ENCODE results near the gene DOCK4.

Gene DOCK4

DNA sequence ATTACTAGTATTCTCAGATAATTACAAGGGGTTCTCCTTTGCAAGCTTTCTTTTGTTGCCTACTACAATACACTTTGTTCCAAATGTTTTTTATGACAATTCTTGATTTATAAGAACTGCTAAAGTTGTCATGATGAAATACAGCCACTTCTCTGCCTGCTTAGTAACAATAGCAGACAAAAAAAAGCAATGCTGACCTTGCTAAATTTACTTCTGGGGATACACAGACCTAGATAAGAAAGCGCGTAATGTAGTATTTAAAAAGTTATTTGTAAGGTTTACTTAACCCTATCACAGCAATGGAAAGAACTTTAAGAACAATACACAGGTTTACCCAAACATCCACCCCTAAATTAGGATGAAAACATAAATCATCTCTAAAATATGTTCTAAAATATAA, 311.1 kb downstream of the DOCK4 start:
- Histone ChIP-seq H3K4me2 (ENCODE audit: low read depth, low read length, poor library complexity, severe bottlenecking) (no peak overlapping the region), H3K27ac (ENCODE audit: low read depth, low read length) (no peak overlapping the region), H4K20me1 (ENCODE audit: low read depth, low read length) (no peaks in the 10 kb centered on the region), H3K27me3 (ENCODE audit: low read length) (no peaks in the 10 kb centered on the region), H3K9me3 (ENCODE audit: insufficient read depth, low read length) (no peaks in the 10 kb centered on the region), H3F3A (ENCODE audit: insufficient read depth) (no peaks in the 10 kb centered on the region), H3K9ac (ENCODE audit: low read length) (no peak overlapping the region), H2AFZ (ENCODE audit: low read depth, low read length, severe bottlenecking) (no peak overlapping the region), H3K9me2 (replicated peaks; ENCODE audit: insufficient read depth, low read length) (no peaks in the 10 kb centered on the region), H3K4me3 (ENCODE audit: insufficient read depth, low read length, poor library complexity, severe bottlenecking) (no peak overlapping the region), H3K36me3 (ENCODE audit: low read length) (no peaks in the 10 kb centered on the region), H3K79me2 (ENCODE audit: insufficient read depth, low read length) (no peaks in the 10 kb centered on the region)
- TF ChIP-seq, protein P1, sequence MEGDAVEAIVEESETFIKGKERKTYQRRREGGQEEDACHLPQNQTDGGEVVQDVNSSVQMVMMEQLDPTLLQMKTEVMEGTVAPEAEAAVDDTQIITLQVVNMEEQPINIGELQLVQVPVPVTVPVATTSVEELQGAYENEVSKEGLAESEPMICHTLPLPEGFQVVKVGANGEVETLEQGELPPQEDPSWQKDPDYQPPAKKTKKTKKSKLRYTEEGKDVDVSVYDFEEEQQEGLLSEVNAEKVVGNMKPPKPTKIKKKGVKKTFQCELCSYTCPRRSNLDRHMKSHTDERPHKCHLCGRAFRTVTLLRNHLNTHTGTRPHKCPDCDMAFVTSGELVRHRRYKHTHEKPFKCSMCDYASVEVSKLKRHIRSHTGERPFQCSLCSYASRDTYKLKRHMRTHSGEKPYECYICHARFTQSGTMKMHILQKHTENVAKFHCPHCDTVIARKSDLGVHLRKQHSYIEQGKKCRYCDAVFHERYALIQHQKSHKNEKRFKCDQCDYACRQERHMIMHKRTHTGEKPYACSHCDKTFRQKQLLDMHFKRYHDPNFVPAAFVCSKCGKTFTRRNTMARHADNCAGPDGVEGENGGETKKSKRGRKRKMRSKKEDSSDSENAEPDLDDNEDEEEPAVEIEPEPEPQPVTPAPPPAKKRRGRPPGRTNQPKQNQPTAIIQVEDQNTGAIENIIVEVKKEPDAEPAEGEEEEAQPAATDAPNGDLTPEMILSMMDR (IDR thresholded peaks at IDR 0.05; ENCODE audit: insufficient read depth, low read length, poor library complexity, severe bottlenecking) = no peak
- TF ChIP-seq EZH2phosphoT487 (conservative IDR thresholded peaks at IDR 0.05; ENCODE audit: low read length) = no peak

DNA sequence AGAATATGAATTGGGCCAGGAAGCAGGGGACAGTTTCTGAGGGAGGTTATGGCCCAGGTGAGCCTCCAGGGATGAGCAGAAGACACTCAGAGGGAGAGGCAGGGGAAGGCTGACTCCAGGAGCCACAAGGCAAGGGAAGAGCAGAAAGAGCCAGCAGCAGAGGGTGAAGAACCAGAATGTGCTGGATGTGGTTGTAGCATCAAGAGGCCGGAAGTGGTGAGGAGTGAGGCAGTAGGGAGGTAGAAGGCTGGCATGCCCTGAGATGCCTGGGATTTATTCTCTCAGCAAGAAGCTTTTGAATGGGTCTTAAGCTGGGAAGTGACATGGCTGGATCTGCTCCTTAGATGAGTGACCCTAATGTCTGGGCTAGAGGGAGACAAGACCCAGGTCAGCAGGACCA, 311.7 kb downstream of the DOCK4 start:
- Histone ChIP-seq H4K20me1 (ENCODE audit: low read depth, low read length) (no peaks in the 10 kb centered on the region), H3K79me2 (ENCODE audit: insufficient read depth, low read length) (no peaks in the 10 kb centered on the region), H3K27me3 (ENCODE audit: low read length) (no peaks in the 10 kb centered on the region), H3K9me3 (ENCODE audit: insufficient read depth, low read length) (no peaks in the 10 kb centered on the region), H3K9ac (ENCODE audit: low read length) (no peak overlapping the region), H3K9me2 (replicated peaks; ENCODE audit: insufficient read depth, low read length) (no peaks in the 10 kb centered on the region), H3K4me3 (ENCODE audit: insufficient read depth, low read length, poor library complexity, severe bottlenecking) (no peak overlapping the region), H3F3A (ENCODE audit: insufficient read depth) (no peaks in the 10 kb centered on the region), H2AFZ (ENCODE audit: low read depth, low read length, severe bottlenecking) (no peak overlapping the region), H3K36me3 (ENCODE audit: low read length) (no peaks in the 10 kb centered on the region), H3K4me2 (ENCODE audit: low read depth, low read length, poor library complexity, severe bottlenecking) (no peak overlapping the region), H3K27ac (ENCODE audit: low read depth, low read length) (no peak overlapping the region)
- no peak for TF ChIP-seq EZH2phosphoT487 (conservative IDR thresholded peaks at IDR 0.05; ENCODE audit: low read length)
- TF ChIP-seq, protein P1 (IDR thresholded peaks at IDR 0.05; ENCODE audit: insufficient read depth, low read length, poor library complexity, severe bottlenecking) = no peak

DNA sequence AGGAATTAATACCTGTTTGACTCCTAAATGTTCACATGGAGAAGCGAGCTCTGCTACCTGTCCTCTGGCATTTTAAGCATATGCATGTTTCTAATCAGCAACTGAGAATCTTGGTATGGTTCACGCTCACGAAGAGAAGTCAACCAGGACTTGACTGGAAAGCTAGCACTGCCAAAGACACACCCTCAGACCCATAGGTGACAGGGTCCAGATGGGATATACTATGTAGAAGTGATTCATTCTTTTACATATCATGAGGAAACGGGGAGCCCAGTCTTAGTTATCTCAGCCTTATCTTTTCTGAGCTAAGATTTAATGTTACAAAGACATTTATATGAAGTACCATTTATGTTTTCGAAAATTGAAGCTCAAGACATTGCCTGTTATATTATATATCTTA, 313.0 kb downstream of the DOCK4 start:
- Histone ChIP-seq H3K4me2 (ENCODE audit: low read depth, low read length, poor library complexity, severe bottlenecking) (no peak overlapping the region), H3F3A (ENCODE audit: insufficient read depth) (no peaks in the 10 kb centered on the region), H3K4me3 (ENCODE audit: insufficient read depth, low read length, poor library complexity, severe bottlenecking) (no peak overlapping the region), H4K20me1 (ENCODE audit: low read depth, low read length) (no peaks in the 10 kb centered on the region), H3K9ac (ENCODE audit: low read length) (no peak overlapping the region), H3K27me3 (ENCODE audit: low read length) (no peaks in the 10 kb centered on the region), H3K9me2 (replicated peaks; ENCODE audit: insufficient read depth, low read length) (no peaks in the 10 kb centered on the region), H2AFZ (ENCODE audit: low read depth, low read length, severe bottlenecking) (no peak overlapping the region), H3K36me3 (ENCODE audit: low read length) (no peaks in the 10 kb centered on the region), H3K27ac (ENCODE audit: low read depth, low read length) (no peak overlapping the region), H3K9me3 (ENCODE audit: insufficient read depth, low read length) (no peaks in the 10 kb centered on the region), H3K79me2 (ENCODE audit: insufficient read depth, low read length) (no peaks in the 10 kb centered on the region)
- TF ChIP-seq, protein P1 (IDR thresholded peaks at IDR 0.05; ENCODE audit: insufficient read depth, low read length, poor library complexity, severe bottlenecking) = no peak
- no peak for TF ChIP-seq EZH2phosphoT487 (conservative IDR thresholded peaks at IDR 0.05; ENCODE audit: low read length)
